Astrocyte (in vitro differentiated cells and primary cell): ENCODE results near the gene NTRK3. TPM values are rescaled to one million over a fixed set of nuclear protein-coding genes. Genes with fewer than 3 reads are reported as not detected.

Source experiments
- DNase-seq: peaks from one replicate; pipeline ENCODE4 v3.0.0-alpha.2; 2010; ENCODE audit warnings: low read depth
- FAIRE-seq: peaks from 2 replicates; lab custom pipeline; 2011; peaks lifted over from hg19 to GRCh38; lab: Jason Lieb, UNC
- H2AFZ ChIP-seq: 2 replicates; pipeline ENCODE4 v1.6.0; 2012; ENCODE audit warnings: low read depth, low read length, inconsistent platforms
- H3K27ac ChIP-seq: 2 replicates; pipeline ENCODE4 v1.5.1; 2011; ENCODE audit warnings: low read depth, low read length, inconsistent platforms
- H3K27me3 ChIP-seq: 2 replicates; pipeline ENCODE4 v1.6.0; 2011; ENCODE audit warnings: low read length, inconsistent platforms; ENCODE audit not compliant: insufficient read depth
- H3K36me3 ChIP-seq: 2 replicates; pipeline ENCODE4 v1.5.1; 2011; ENCODE audit warnings: low read length, inconsistent platforms; ENCODE audit not compliant: insufficient read depth
- H3K4me1 ChIP-seq: 2 replicates; pipeline ENCODE4 v1.5.1; 2011; ENCODE audit warnings: low read length, inconsistent platforms; ENCODE audit not compliant: insufficient read depth
- H3K4me2 ChIP-seq: 2 replicates; pipeline ENCODE4 v1.6.0; 2012; ENCODE audit warnings: low read length, inconsistent platforms
- H3K4me3 ChIP-seq: 2 replicates; pipeline ENCODE4 v1.5.1; 2011; ENCODE audit warnings: low read depth, mild to moderate bottlenecking, low read length, inconsistent platforms; ENCODE audit not compliant: insufficient read depth
- H3K79me2 ChIP-seq: 2 replicates; pipeline ENCODE4 v1.6.0; 2012; ENCODE audit warnings: mild to moderate bottlenecking, low read length, inconsistent platforms; ENCODE audit not compliant: insufficient read depth
- H3K9ac ChIP-seq: 2 replicates; pipeline ENCODE4 v1.6.0; 2012; ENCODE audit warnings: mild to moderate bottlenecking, low read length, inconsistent platforms
- H3K9me3 ChIP-seq: 2 replicates; pipeline ENCODE4 v1.5.1; 2012; ENCODE audit warnings: low read depth, mild to moderate bottlenecking, low read length, inconsistent platforms; ENCODE audit not compliant: insufficient read depth
- H4K20me1 ChIP-seq: 2 replicates; pipeline ENCODE4 v1.6.0; 2012; ENCODE audit warnings: low read length, inconsistent platforms; ENCODE audit not compliant: insufficient read depth
- H3K27ac Mint-ChIP-seq: one replicate; pipeline ENCODE4 v1.8.0; 2021; ENCODE audit warnings: mild to moderate bottlenecking, mixed read lengths; ENCODE audit not compliant: unreplicated experiment
- H3K27me3 Mint-ChIP-seq: one replicate; pipeline ENCODE4 v1.8.0; 2021; ENCODE audit warnings: low read depth, mixed read lengths; ENCODE audit not compliant: unreplicated experiment
- H3K36me3 Mint-ChIP-seq: one replicate; pipeline ENCODE4 v1.8.0; 2021; ENCODE audit warnings: low read depth, mixed read lengths; ENCODE audit not compliant: unreplicated experiment
- H3K4me1 Mint-ChIP-seq: one replicate; pipeline ENCODE4 v1.8.0; 2021; ENCODE audit warnings: low read depth, mixed read lengths; ENCODE audit not compliant: unreplicated experiment
- H3K4me3 Mint-ChIP-seq: one replicate; pipeline ENCODE4 v1.8.0; 2021; ENCODE audit warnings: mild to moderate bottlenecking, moderate library complexity, mixed read lengths; ENCODE audit not compliant: unreplicated experiment
- H3K9me3 Mint-ChIP-seq: one replicate; pipeline ENCODE4 v1.8.0; 2021; ENCODE audit warnings: mild to moderate bottlenecking, mixed read lengths; ENCODE audit not compliant: unreplicated experiment
- CTCF ChIP-seq: IDR thresholded peaks from 2 replicates; pipeline ENCODE4 v1.5.1; 2011; ENCODE audit warnings: low read depth, mild to moderate bottlenecking, inconsistent platforms, low read length, moderate library complexity; ENCODE audit not compliant: insufficient read depth
- EZH2 ChIP-seq: IDR thresholded peaks from 2 replicates; pipeline ENCODE4 v1.6.1; 2012; ENCODE audit warnings: mild to moderate bottlenecking, low read length, inconsistent platforms; ENCODE audit not compliant: insufficient read depth
- total RNA-seq: library from RNA; stranded (reverse); gene quantifications from 2 replicates; pipeline ENCODE4 v1.2.1, GENCODE V29; 2021

The NTRK3 gene
- total RNA-seq, 1 donor from 2014 or later, result 12.9 TPM

DNA sequence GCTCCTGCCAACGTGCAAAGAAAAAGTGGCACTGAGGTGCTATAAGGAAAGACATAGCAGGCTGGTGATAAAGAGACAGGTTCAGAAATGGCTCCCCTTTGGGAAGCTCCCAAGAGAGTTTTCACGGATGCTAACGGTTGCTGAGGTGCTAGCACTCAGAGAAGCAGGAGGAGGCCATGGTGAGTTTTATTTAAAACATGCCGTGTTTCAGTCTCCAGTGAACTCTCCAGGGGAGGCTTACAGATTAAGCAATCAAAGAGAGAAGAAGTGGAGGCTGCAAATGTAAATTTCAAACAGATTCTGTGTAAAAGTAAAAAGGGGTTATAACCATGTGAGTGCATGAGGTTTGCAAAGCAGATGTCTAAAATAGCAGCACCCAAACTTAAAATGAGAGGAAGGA, 346.2 kb downstream of the NTRK3 start:
- H3K27ac Mint-ChIP-seq, result no peak overlapping the region

GRCh38 chr15:87907676-87908446, 348.7 kb downstream of the NTRK3 start:
- H3K4me3 ChIP-seq, result no peak overlapping the region
- no peaks in the 10 kb centered on the region for H3K79me2 ChIP-seq
- H2AFZ ChIP-seq, result no peak overlapping the region
- Mint-ChIP-seq H3K27me3 (peaks cover 44% of the 10 kb centered on the region), H3K4me3 (no peak overlapping the region), H3K4me1 (no peaks in the 10 kb centered on the region), H3K9me3 (no peaks in the 10 kb centered on the region), H3K36me3 (peaks cover 2% of the 10 kb centered on the region), H3K27ac (no peak overlapping the region)
- no peaks in the 10 kb centered on the region for H3K27me3 ChIP-seq
- no peaks in the 10 kb centered on the region for H3K36me3 ChIP-seq
- DNase-seq (no peak), FAIRE-seq (no peak)
- H3K4me1 ChIP-seq, result no peaks in the 10 kb centered on the region
- TF ChIP-seq CTCF (no peak), EZH2 (no peak)
- no peak overlapping the region for H3K27ac ChIP-seq
- H3K4me2 ChIP-seq, result no peak overlapping the region
- no peaks in the 10 kb centered on the region for H3K9me3 ChIP-seq
- H3K9ac ChIP-seq, result no peak overlapping the region
- H4K20me1 ChIP-seq, result no peaks in the 10 kb centered on the region

More for the DNA sequence above, 346.2 kb downstream of the NTRK3 start:
- Mint-ChIP-seq H3K4me1 (no peaks in the 10 kb centered on the region), H3K4me3 (no peak overlapping the region), H3K36me3 (peaks cover 2% of the 10 kb centered on the region), H3K27me3 (peaks cover 40% of the 10 kb centered on the region), H3K9me3 (no peaks in the 10 kb centered on the region)
- H3K36me3 ChIP-seq, result no peaks in the 10 kb centered on the region
- FAIRE-seq (no peak), DNase-seq (no peak)
- no peak overlapping the region for H3K9ac ChIP-seq
- H4K20me1 ChIP-seq, result no peaks in the 10 kb centered on the region
- no peaks in the 10 kb centered on the region for H3K4me1 ChIP-seq
- no peaks in the 10 kb centered on the region for H3K79me2 ChIP-seq
- H2AFZ ChIP-seq, result no peak overlapping the region
- TF ChIP-seq CTCF, result no peak
- no peak for TF ChIP-seq EZH2
- H3K4me2 ChIP-seq, result no peak overlapping the region
- no peak overlapping the region for H3K4me3 ChIP-seq
- H3K27me3 ChIP-seq, result no peaks in the 10 kb centered on the region
- H3K27ac ChIP-seq, result no peak overlapping the region
- no peaks in the 10 kb centered on the region for H3K9me3 ChIP-seq

DNA sequence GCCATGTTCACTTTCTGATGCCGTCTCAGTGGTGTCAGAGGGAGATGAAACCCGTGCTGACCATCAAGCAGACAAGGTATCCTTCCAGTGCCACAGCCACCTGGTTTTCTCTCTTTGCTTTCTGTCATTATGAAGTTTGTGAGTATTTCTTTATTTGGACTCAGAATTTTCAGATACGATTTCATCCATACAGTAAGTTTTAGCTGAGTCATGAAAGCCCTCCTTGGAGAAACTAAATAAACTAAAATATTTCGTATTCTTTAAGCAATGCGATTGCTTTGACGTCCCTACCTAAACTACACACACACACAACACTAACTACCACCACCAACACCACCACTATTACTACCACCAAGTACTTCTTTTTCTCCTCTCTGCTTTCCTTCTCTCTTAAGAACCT, 350.1 kb downstream of the NTRK3 start:
- H3K4me2 ChIP-seq, result no peak overlapping the region
- peaks cover 38% of the 10 kb centered on the region for H3K27me3 Mint-ChIP-seq
- H3K9ac ChIP-seq, result no peak overlapping the region
- H3K27me3 ChIP-seq, result no peaks in the 10 kb centered on the region
- no peaks in the 10 kb centered on the region for H3K9me3 ChIP-seq
- H3K36me3 Mint-ChIP-seq, result peaks cover 2% of the 10 kb centered on the region
- no peak overlapping the region for H3K4me3 ChIP-seq
- no peaks in the 10 kb centered on the region for H3K36me3 ChIP-seq
- no peaks in the 10 kb centered on the region for H3K4me1 Mint-ChIP-seq
- no peak overlapping the region for H3K27ac Mint-ChIP-seq
- no peaks in the 10 kb centered on the region for H3K9me3 Mint-ChIP-seq
- FAIRE-seq (no peak), DNase-seq (no peak)
- no peaks in the 10 kb centered on the region for H4K20me1 ChIP-seq
- H2AFZ ChIP-seq, result no peak overlapping the region
- TF ChIP-seq CTCF, result no peak
- no peak overlapping the region for H3K4me3 Mint-ChIP-seq
- H3K27ac ChIP-seq, result no peak overlapping the region
- H3K4me1 ChIP-seq, result no peaks in the 10 kb centered on the region
- no peaks in the 10 kb centered on the region for H3K79me2 ChIP-seq
